Non-pigmented ciliary epithelial cell (primary cell): ENCODE results near the gene SRRM3.
"Not testable (repeated sequence)": the region's sequence is repeated elsewhere in the genome, so short reads cannot be mapped to it uniquely, and the experiment has no call there.

Experiments
- DNase-seq: peaks from one replicate; pipeline ENCODE4 v3.0.0-alpha.2; 2010; ENCODE audit warnings: low read depth

SRRM3 gene

GRCh38 chr7:76187272-76187671 is 14.4 kb upstream of the SRRM3 start:
- no peak for DNase-seq

GRCh38 chr7:76189276-76189675 is 12.4 kb upstream of the SRRM3 start:
- DNase-seq: no peak

- DNase-seq: peak; percentile 14
Observed at GRCh38 chr7:76191783-76192240, 9.9 kb upstream of the SRRM3 start.

GRCh38 chr7:76193466-76193865 is 8.2 kb upstream of the SRRM3 start:
- DNase-seq: no peak

- DNase-seq: no peak
Observed at GRCh38 chr7:76193883-76194282, 7.8 kb upstream of the SRRM3 start.

- DNase-seq: no peak
Observed at GRCh38 chr7:76196786-76197185, 4.9 kb upstream of the SRRM3 start.

- DNase-seq: no peak
Observed at GRCh38 chr7:76198202-76198601, 3.5 kb upstream of the SRRM3 start.

GRCh38 chr7:76202666-76203030 is 952 bp downstream of the SRRM3 start:
- DNase-seq: no peak

- DNase-seq: no peak
Observed at GRCh38 chr7:76204147-76204546, 2.5 kb downstream of the SRRM3 start.

GRCh38 chr7:76206633-76207032 is 4.9 kb downstream of the SRRM3 start:
- no peak for DNase-seq

GRCh38 chr7:76209310-76209709 is 7.6 kb downstream of the SRRM3 start:
- DNase-seq: no peak

GRCh38 chr7:76211216-76211615 is 9.5 kb downstream of the SRRM3 start:
- DNase-seq: no peak

- DNase-seq: not testable (repeated sequence)
Observed at GRCh38 chr7:76215349-76215748, 13.7 kb downstream of the SRRM3 start.

- DNase-seq: no peak
Observed at GRCh38 chr7:76216381-76217082, 14.8 kb downstream of the SRRM3 start.

GRCh38 chr7:76217942-76218566 is 16.4 kb downstream of the SRRM3 start:
- no peak for DNase-seq

GRCh38 chr7:76220185-76221057 is 18.7 kb downstream of the SRRM3 start:
- peak; percentile 9 for DNase-seq

GRCh38 chr7:76222333-76222732 is 20.6 kb downstream of the SRRM3 start:
- DNase-seq: no peak

GRCh38 chr7:76222839-76223238 is 21.1 kb downstream of the SRRM3 start:
- no peak for DNase-seq

GRCh38 chr7:76223286-76223972 is 21.7 kb downstream of the SRRM3 start:
- DNase-seq: no peak

GRCh38 chr7:76224695-76225094 is 23.0 kb downstream of the SRRM3 start:
- no peak for DNase-seq

GRCh38 chr7:76225379-76225778 is 23.7 kb downstream of the SRRM3 start:
- DNase-seq: no peak

GRCh38 chr7:76225951-76226350 is 24.3 kb downstream of the SRRM3 start:
- DNase-seq: no peak
